CD4-positive, alpha-beta memory T cell (primary cell): ENCODE results near the gene VPS13D. TPM values are rescaled to one million over a fixed set of nuclear protein-coding genes. Genes with fewer than 3 reads are reported as not detected.

ENCODE experiments used
- CTCF ChIA-PET: fragments of 350-600 bp; sonication (Branson Sonifier 250); formaldehyde crosslinking; loops from one replicate; lab custom pipeline; 2021; ENCODE audit warnings: inconsistent platforms; ENCODE audit not compliant: partially characterized antibody; lab: Charles Lee
- POLR2A ChIA-PET: fragments of 350-600 bp; sonication (Branson Sonifier 250); formaldehyde crosslinking; loops from one replicate; lab custom pipeline; 2021; ENCODE audit not compliant: partially characterized antibody; lab: Charles Lee
- DNase-seq, 5 donors: peaks; one replicate each; pipeline versions ENCODE4 v3.0.0 to v3.0.0-alpha.2; 2020 to 2022; ENCODE audit warnings: mixed read lengths in 1 of 5
- H3K27ac ChIP-seq: one replicate; pipeline ENCODE4 v1.7.0; 2013; ENCODE audit warnings: low read depth, low read length
- H3K27me3 ChIP-seq: 2 replicates; pipeline ENCODE4 v1.7.0; 2013; ENCODE audit warnings: mild to moderate bottlenecking, low read length, moderate library complexity; ENCODE audit not compliant: insufficient read depth
- H3K36me3 ChIP-seq: 2 replicates; pipeline ENCODE4 v1.7.0; 2013; ENCODE audit warnings: mild to moderate bottlenecking, low read length, moderate library complexity; ENCODE audit not compliant: insufficient read depth
- H3K4me1 ChIP-seq: 2 replicates; pipeline ENCODE4 v1.7.0; 2013; ENCODE audit warnings: mild to moderate bottlenecking, low read length, moderate library complexity; ENCODE audit not compliant: insufficient read depth
- H3K4me3 ChIP-seq, 2 donors: one replicate each; pipeline ENCODE4 v1.7.0; 2013; ENCODE audit warnings: low read length in 2 of 2, mild to moderate bottlenecking in 1 of 2
- H3K9me3 ChIP-seq, 2 donors: one replicate each; pipeline ENCODE4 v1.7.0; 2013; ENCODE audit warnings: low read length in 2 of 2, control low read depth in 1 of 2; ENCODE audit not compliant: control insufficient read depth in 1 of 2
- H3K27ac Mint-ChIP-seq, 7 donors: one replicate each; pipeline ENCODE4 v1.8.0; 2020 to 2021; ENCODE audit warnings: mixed read lengths in 7 of 7, mild to moderate bottlenecking in 6 of 7, inconsistent platforms in 3 of 7, moderate library complexity in 3 of 7
- H3K27me3 Mint-ChIP-seq, 2 donors: one replicate each; pipeline ENCODE4 v1.8.0; 2020 to 2021; ENCODE audit warnings: mixed read lengths in 2 of 2
- H3K36me3 Mint-ChIP-seq, 2 donors: one replicate each; pipeline ENCODE4 v1.8.0; 2020 to 2021; ENCODE audit warnings: mixed read lengths in 2 of 2, inconsistent platforms in 1 of 2, mild to moderate bottlenecking in 1 of 2
- H3K4me1 Mint-ChIP-seq, 4 donors: one replicate each; pipeline ENCODE4 v1.8.0; 2020 to 2021; ENCODE audit warnings: mixed read lengths in 4 of 4, mild to moderate bottlenecking in 1 of 4
- H3K4me3 Mint-ChIP-seq, 8 donors: one replicate each; pipeline ENCODE4 v1.8.0; 2020 to 2021; ENCODE audit warnings: mixed read lengths in 8 of 8, mild to moderate bottlenecking in 7 of 8, moderate library complexity in 6 of 8, inconsistent platforms in 3 of 8
- H3K9me3 Mint-ChIP-seq, 8 donors: one replicate each; pipeline ENCODE4 v1.8.0; 2020 to 2021; ENCODE audit warnings: mixed read lengths in 8 of 8, mild to moderate bottlenecking in 5 of 8, inconsistent platforms in 3 of 8, moderate library complexity in 1 of 8
- intact Hi-C: fragments of 100-400 bp; cut with micrococcal nuclease; formaldehyde crosslinking; loops from one replicate; pipeline ENCODE4 v1.15.1; 2023
- polyA plus RNA-seq, 2 donors: library from polyadenylated mRNA; unstranded; fragments of 300-500 nt; fragmentation: Illumina TruSeq; gene quantifications; one replicate each; pipeline ENCODE4 v1.2.3, GENCODE V29; 2021
- total RNA-seq, 2 experiments: library from RNA; stranded (reverse); gene quantifications; one replicate each; pipeline ENCODE4 v1.2.3, GENCODE V29; 2021

Gene VPS13D
- total and polyA plus RNA-seq, 4 experiments from 2014 or later, result 10.2 to 96.3 (median 52.5) TPM

- Mint-ChIP-seq H3K36me3 (peaks cover 67 to 82% of the 10 kb centered on the region in 2 donors), H3K4me3 (no peak overlapping the region), H3K27me3 (no peaks in the 10 kb centered on the region), H3K4me1 (peaks cover 3 to 33% (median 22%) of the 10 kb centered on the region in 4 donors), H3K27ac (no peak overlapping the region), H3K9me3 (no peaks in the 10 kb centered on the region)
- Histone ChIP-seq H3K27ac (no peak overlapping the region), H3K4me1 (peaks cover 23% of the 10 kb centered on the region), H3K27me3 (no peaks in the 10 kb centered on the region), H3K9me3 (no peaks in the 10 kb centered on the region), H3K36me3 (peaks cover 29% of the 10 kb centered on the region), H3K4me3 (no peak overlapping the region)
- ChIA-PET CTCF (no interaction called here), POLR2A (interaction anchor here (0.7 kb wide), 1 partner anchor 12 kb away, joined by 3 read pairs; no protein-coding TSS in a partner anchor)
- intact Hi-C loops, result no loop called here
- DNase-seq, result no peak
Measured at GRCh38 chr1:12460911-12461621, 231.2 kb downstream of the VPS13D start.

- intact Hi-C loops, result no loop called here
- DNase-seq, result no peak
- POLR2A ChIA-PET, result no interaction called here
Measured at GRCh38 chr1:12461754-12462153, 231.9 kb downstream of the VPS13D start.

GRCh38 chr1:12462586-12462985 is 232.8 kb downstream of the VPS13D start:
- DNase-seq, result no peak
- intact Hi-C loops, result no loop called here
- Histone ChIP-seq H3K4me3 (no peak overlapping the region), H3K9me3 (no peaks in the 10 kb centered on the region), H3K36me3 (peaks cover 20% of the 10 kb centered on the region), H3K27me3 (no peaks in the 10 kb centered on the region), H3K4me1 (peaks cover 14% of the 10 kb centered on the region), H3K27ac (no peak overlapping the region)
- no peak overlapping the region for H3K4me3 Mint-ChIP-seq
- ChIA-PET CTCF (no interaction called here), POLR2A (interaction anchor here (1.1 kb wide), 1 partner anchor 11 kb away, joined by 4 read pairs; no protein-coding TSS in a partner anchor)
- no peaks in the 10 kb centered on the region for H3K9me3 Mint-ChIP-seq
- H3K4me1 Mint-ChIP-seq, result peaks cover 4 to 23% (median 16%) of the 10 kb centered on the region in 4 donors
- H3K36me3 Mint-ChIP-seq, result peaks cover 61 to 82% of the 10 kb centered on the region in 2 donors
- no peak overlapping the region for H3K27ac Mint-ChIP-seq
- H3K27me3 Mint-ChIP-seq, result no peaks in the 10 kb centered on the region

More at GRCh38 chr1:12461754-12462153, 231.9 kb downstream of the VPS13D start:
- CTCF ChIA-PET, result no interaction called here
- H3K36me3 ChIP-seq, result peaks cover 27% of the 10 kb centered on the region
- H3K36me3 Mint-ChIP-seq, result peaks cover 67 to 85% of the 10 kb centered on the region in 2 donors
- peaks cover 2 to 26% (median 19%) of the 10 kb centered on the region in 4 donors for H3K4me1 Mint-ChIP-seq
- no peaks in the 10 kb centered on the region for H3K9me3 ChIP-seq
- no peaks in the 10 kb centered on the region for H3K9me3 Mint-ChIP-seq
- peak overlapping the region in 1 of 7 donors; percentile 84 for H3K27ac Mint-ChIP-seq
- no peak overlapping the region for H3K4me3 Mint-ChIP-seq
- H3K27ac ChIP-seq, result no peak overlapping the region
- no peaks in the 10 kb centered on the region for H3K27me3 Mint-ChIP-seq
- H3K4me3 ChIP-seq, result no peak overlapping the region
- peaks cover 18% of the 10 kb centered on the region for H3K4me1 ChIP-seq
- no peaks in the 10 kb centered on the region for H3K27me3 ChIP-seq

GRCh38 chr1:12464045-12464461 is 234.2 kb downstream of the VPS13D start:
- Mint-ChIP-seq H3K27ac (no peak overlapping the region), H3K36me3 (peaks cover 61 to 74% of the 10 kb centered on the region in 2 donors), H3K4me1 (peaks cover 3 to 19% (median 12%) of the 10 kb centered on the region in 4 donors), H3K27me3 (no peaks in the 10 kb centered on the region), H3K9me3 (no peaks in the 10 kb centered on the region), H3K4me3 (no peak overlapping the region)
- Histone ChIP-seq H3K27ac (no peak overlapping the region), H3K9me3 (no peaks in the 10 kb centered on the region), H3K36me3 (peaks cover 20% of the 10 kb centered on the region), H3K27me3 (no peaks in the 10 kb centered on the region), H3K4me1 (no peaks in the 10 kb centered on the region), H3K4me3 (no peak overlapping the region)
- intact Hi-C loops, result no loop called here
- POLR2A ChIA-PET, result no interaction called here
- CTCF ChIA-PET, result no interaction called here
- DNase-seq, result no peak

GRCh38 chr1:12464598-12465056 is 234.8 kb downstream of the VPS13D start:
- no peak overlapping the region for H3K4me3 Mint-ChIP-seq
- H3K4me3 ChIP-seq, result no peak overlapping the region
- peaks cover under 1% of the 10 kb centered on the region for H3K4me1 ChIP-seq
- H3K27me3 ChIP-seq, result no peaks in the 10 kb centered on the region
- CTCF ChIA-PET, result no interaction called here
- no peaks in the 10 kb centered on the region for H3K9me3 Mint-ChIP-seq
- no peak for DNase-seq
- peak overlapping the region in 1 of 7 donors; percentile 42 for H3K27ac Mint-ChIP-seq
- POLR2A ChIA-PET, result no interaction called here
- H3K27ac ChIP-seq, result no peak overlapping the region
- peaks cover 20% of the 10 kb centered on the region for H3K36me3 ChIP-seq
- no peaks in the 10 kb centered on the region for H3K27me3 Mint-ChIP-seq
- peaks cover 3 to 20% (median 12%) of the 10 kb centered on the region in 4 donors for H3K4me1 Mint-ChIP-seq
- intact Hi-C loops, result no loop called here
- no peaks in the 10 kb centered on the region for H3K9me3 ChIP-seq
- H3K36me3 Mint-ChIP-seq, result peaks cover 58 to 70% of the 10 kb centered on the region in 2 donors

- Histone ChIP-seq H3K36me3 (peaks cover 16% of the 10 kb centered on the region), H3K27ac (no peak overlapping the region)
- CTCF ChIA-PET, result no interaction called here
Measured at GRCh38 chr1:12465126-12465525, 235.3 kb downstream of the VPS13D start.

GRCh38 chr1:12466816-12467215 is 237.0 kb downstream of the VPS13D start:
- H3K36me3 ChIP-seq, result peaks cover 10% of the 10 kb centered on the region
- no peak overlapping the region for H3K27ac ChIP-seq
- H3K27ac Mint-ChIP-seq, result no peak overlapping the region
- H3K4me3 Mint-ChIP-seq, result no peak overlapping the region
- POLR2A ChIA-PET, result interaction anchor here (1.5 to 2.1 kb wide), 2 partner anchors 12 to 20 kb away, joined by 3 to 4 read pairs; no protein-coding TSS in a partner anchor
- CTCF ChIA-PET, result no interaction called here
- H3K4me3 ChIP-seq, result no peak overlapping the region
- intact Hi-C loops, result no loop called here
- peaks cover 40 to 50% of the 10 kb centered on the region in 2 donors for H3K36me3 Mint-ChIP-seq
- no peaks in the 10 kb centered on the region for H3K27me3 Mint-ChIP-seq
- H3K4me1 ChIP-seq, result peaks cover 17% of the 10 kb centered on the region
- H3K27me3 ChIP-seq, result no peaks in the 10 kb centered on the region
- no peak for DNase-seq
- no peaks in the 10 kb centered on the region for H3K9me3 Mint-ChIP-seq
- H3K9me3 ChIP-seq, result no peaks in the 10 kb centered on the region
- peaks cover 10 to 42% (median 21%) of the 10 kb centered on the region in 4 donors for H3K4me1 Mint-ChIP-seq

More at GRCh38 chr1:12465126-12465525, 235.3 kb downstream of the VPS13D start:
- Histone ChIP-seq H3K9me3 (no peaks in the 10 kb centered on the region), H3K4me1 (peaks cover 6% of the 10 kb centered on the region), H3K4me3 (no peak overlapping the region), H3K27me3 (no peaks in the 10 kb centered on the region)
- Mint-ChIP-seq H3K27me3 (no peaks in the 10 kb centered on the region), H3K27ac (peak overlapping the region in 1 of 7 donors; percentile 54), H3K36me3 (peaks cover 53 to 65% of the 10 kb centered on the region in 2 donors), H3K4me1 (peaks cover 3 to 25% (median 12%) of the 10 kb centered on the region in 4 donors), H3K9me3 (no peaks in the 10 kb centered on the region), H3K4me3 (no peak overlapping the region)
- intact Hi-C loops, result no loop called here
- POLR2A ChIA-PET, result interaction anchor here (2.1 kb wide), 1 partner anchor 13 kb away, joined by 4 read pairs; no protein-coding TSS in a partner anchor
- no peak for DNase-seq
